Measurements from ENCODE around the gene ATP6V1C2.
"Not testable (repeated sequence)": the region's sequence is repeated elsewhere in the genome, so short reads cannot be mapped to it uniquely, and the experiment has no call there.

Gene ATP6V1C2

DNA sequence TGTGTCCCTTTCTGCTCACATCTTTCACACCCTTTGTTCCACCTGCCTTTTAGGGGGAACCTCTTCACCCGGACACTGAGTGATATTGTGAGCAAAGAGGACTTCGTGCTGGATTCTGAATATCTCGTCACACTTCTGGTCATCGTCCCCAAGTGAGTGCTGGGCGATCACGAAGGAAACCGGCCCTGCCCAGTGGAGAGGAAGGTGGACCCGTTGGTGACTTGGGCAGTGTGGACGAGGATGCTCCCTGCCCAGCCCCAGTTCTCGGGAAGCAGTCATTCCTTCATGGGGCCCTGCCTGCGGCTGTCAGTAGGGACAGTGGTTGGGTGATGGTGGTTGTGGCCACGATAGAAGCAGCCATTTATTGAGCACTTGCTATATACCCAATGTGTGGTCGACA, 50.4 kb downstream of the ATP6V1C2 start:
- DNase-seq, result no peak

DNA sequence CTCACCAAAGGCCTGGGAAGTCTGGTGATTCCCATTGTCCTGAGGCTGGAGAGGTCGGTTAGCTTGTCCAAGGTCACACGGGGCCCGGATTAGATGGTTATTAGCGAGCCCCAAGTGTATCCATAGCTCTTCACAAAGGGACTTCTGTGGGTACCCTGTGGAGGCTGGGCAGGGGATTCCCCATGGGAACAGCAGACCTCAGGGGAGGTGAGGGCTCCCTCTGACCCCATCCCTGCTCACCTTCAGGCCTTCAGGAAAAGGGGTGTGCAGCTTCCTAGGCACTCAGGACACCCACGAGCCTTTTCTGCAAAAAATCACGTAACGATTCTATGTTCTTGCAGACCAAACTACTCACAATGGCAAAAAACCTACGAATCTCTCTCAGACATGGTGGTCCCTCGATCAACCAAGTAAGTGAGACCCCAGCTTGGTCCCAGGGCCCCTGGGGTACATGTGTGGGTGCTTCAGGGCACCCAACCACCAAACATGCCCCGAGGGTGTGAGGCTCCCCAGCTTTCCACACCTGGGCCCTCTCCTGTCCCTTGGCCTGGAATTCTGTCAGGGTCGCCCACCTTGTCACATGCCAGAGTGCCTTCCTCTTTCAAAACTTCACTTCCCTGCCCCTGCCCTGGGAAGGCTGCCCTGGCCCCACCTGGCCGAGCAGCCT, 50.9 kb downstream of the ATP6V1C2 start:
- no peak for DNase-seq

DNA sequence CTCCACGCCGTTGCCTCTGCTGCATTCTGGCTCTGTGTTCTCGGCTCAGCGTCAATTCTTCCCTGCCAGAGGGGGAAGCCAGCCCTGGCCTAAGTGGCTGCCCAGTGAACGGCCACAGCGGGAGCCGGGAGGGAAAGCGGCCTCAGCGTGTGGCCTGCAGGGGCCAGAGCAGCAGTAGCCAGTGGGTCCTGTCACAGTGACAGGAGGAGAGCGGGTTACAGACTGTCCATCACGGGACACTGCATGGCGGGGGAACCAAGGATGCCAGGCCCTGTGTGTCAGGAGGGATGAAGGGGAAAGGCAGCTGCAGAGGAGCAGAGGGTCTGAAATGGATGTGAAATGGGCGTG, 51.4 kb downstream of the ATP6V1C2 start:
- DNase-seq, result no peak

DNA sequence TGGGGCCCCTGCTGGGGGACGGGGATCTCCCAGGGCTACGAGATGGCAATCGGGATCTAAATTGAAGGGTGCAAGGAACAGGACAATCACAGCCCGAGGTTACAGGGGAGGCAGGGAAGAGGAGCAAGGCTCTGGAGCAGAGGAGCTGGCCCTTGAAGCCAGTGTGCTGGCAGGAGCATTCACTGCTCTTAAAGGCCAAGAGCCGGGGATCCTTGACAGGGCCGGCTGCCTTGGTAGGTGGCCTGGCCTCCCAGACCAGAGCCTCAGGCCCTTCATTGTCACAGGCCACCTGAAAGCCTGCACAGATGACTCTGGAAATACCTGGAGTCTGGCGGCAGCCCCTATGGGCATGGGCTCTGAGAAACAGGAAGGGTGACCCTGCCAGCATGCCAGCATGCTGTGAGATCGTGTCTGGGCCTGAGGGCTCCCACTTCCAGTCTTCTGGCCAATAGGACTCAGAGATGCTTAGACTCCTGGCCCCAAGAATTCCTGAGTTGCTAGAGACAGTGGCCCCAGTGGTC, 52.5 kb downstream of the ATP6V1C2 start:
- no peak for DNase-seq

DNA sequence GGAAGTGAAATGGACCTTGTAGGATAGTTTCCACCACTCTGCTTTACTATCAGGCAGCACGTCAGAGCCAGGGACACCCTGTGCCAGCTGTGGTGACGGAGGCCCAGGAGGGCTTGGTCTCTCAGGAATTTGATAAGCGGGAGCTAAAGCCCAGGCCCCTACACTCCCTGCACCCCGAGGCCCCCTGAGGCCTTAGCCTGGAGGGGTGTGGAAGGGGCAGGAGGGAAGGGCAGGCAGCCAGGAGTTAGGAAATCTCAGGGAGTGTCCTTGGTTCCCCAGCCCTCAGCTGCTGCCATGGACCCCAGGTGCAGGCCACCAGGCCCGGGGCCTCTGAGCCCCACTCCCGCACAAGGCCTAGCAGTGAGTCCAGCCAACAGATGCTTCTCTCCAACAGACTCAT, 53.0 kb downstream of the ATP6V1C2 start:
- DNase-seq, result no peak

DNA sequence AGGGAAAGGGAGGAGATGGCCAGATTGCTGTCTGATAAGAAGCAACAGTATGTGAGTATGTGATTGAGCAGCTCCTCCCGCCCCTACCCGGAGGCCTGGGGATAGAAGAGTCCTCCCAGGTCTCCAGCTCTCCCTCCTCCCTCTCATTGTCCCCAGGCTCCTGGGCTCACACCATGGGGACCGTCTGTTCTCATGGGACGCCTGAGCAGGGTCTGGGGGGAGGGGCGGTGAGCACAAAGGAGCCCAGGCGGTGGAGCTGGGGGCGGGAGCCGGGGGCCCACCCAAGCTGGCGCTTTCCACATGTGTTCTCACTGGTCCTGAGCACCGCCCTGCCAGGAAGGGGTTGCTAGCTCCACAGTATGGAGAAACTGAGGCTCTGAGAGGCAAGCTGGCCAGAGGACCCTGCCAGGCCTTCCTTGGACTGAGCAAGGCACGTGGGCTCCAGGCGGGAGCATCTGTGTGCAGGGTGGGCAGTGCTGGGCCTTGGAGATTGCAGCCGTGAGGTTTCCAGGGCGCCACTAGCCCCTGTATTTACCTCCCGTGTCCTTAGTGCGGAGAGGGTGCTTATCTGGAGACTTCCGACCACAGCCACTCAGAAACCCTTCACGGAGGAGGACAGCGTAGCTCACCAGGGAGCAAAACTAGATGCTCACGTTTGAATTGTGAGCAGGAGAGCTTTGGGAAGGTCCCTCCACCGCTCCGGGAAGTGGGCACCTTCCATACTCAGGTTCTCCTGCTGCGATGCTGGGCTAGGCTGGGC, 53.8 kb downstream of the ATP6V1C2 start:
- DNase-seq, result no peak

DNA sequence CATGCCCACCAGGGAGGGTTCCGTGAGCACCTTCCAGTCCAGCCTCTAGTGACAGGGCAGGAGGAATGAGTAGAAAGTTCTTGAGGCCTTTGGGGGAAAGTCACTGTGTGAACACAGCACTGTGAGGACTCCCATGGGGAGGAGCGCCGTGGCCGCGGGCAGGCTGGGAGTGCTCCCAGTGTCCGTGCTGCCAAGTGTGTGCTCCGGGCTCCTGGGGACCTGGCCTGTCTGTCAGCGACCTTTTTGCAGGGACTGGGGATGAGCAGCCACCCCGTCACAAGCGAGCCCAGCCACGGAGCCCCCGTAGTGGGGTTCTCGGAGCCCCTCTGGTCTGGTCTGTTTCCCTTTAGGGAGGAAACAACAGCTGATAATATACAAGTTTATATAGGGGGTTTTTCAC, 54.4 kb downstream of the ATP6V1C2 start:
- DNase-seq, result no peak

DNA sequence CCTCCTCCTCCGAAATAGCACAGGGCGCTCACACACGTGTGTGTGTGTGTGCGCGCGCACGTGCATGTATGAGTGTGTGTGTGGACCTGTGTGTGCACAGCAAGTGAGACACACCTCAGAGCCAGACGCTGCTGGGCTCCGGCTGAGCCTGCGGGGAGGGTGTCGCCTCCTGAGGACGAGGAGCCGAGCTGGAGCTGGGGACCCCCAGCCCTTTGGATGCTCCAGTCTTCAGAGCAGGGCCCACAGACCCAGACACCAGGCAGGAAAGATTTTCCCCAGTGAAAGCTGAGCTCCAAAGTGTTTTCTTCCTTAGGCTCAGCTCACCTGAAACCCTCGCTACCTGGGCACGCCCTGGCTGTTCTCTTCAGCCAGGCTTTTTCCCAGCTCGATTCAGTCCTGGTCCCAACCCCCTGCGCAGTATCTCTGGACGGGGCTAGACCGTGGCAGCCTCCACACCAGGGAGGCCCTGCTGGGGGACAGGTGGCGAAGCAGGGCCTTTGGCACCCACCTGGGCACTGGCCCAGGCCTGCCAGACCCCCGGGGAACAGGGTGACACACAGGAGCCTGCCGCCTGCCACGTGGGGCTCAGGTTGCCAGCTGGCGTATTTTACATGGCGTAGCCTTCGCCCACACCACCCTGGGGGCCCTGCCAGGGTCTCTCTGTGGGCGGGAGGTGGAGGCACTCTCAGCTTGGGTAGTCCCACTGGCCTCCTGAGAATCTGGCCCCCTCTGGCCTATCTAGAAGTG, 55.0 kb downstream of the ATP6V1C2 start:
- no peak for DNase-seq

DNA sequence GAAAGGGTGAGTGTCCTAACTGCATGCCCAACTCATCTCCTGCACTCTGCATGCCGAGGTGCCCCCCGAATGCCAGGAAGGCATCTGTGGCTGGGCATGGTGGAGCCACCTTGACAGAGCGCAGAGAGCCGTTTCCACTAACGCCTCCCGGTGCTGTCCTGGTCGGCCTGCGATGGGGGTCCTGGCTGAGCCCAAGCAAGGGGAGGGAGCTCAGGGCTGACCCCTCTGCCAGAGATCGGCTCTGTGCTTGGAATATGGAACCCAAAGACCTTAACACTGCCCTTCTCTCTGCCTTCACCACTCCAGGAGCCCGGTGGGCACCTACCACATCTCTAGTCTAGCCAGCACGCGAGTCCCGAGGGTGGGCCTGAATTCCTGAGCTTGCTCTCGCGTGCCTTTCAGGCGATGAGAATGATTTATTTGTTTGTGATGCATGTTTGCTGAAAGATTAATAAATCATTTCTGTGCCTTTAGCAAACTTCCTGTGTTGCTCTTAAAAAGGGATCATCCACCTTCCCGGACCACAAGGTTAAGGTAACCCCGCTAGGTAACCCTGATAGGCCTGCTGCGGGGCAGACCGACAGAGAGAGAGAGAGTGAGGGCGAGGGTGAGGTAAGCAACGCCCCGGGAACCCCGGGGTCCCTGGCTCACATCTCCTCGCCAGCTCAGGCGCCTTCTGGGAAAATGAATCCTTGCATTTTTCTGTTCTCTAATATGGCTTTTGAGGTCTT, 55.8 kb downstream of the ATP6V1C2 start:
- DNase-seq, result no peak

DNA sequence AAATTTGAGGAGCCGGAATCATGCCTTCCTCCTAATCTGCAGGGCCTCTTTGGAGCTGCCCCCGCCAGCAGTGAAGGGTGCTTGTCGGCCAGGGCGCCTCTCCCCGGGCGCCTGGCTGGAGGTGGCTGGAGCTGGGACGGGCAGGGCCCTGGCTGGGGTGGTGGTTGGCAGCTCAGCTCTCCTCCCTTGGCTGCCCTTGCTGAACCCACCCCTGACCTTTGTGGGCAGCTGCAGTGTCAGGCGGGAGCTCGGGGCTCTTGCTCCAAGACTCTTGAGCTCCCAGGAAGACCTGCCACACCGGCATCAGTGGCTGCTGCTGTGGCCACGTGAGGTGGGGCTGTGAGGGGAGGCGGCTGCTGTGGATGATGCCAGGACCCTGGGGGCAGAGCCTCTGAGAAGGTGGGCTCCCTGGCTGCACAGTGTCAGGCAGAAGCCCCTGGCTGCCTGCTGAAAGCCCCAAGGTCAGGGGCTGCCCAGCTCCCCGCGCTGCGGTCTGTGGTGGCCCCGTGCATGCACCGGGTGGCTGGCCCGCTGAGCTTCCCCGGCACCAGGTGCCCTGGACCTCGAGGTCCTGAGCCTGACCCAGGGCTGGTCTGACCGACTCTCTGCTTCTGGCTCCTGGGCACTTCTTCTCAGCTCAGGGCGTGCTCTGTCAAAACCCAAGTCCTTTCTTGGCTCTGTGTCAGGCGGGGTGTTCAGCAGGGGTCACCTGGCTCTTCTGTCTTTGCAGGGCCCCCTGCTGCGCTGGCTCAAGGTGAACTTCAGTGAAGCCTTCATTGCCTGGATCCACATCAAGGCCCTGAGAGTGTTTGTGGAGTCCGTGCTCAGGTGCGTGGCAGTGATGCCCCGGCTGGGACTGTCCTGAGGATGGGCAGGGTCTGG, 56.7 kb downstream of the ATP6V1C2 start:
- DNase-seq, result no peak

DNA sequence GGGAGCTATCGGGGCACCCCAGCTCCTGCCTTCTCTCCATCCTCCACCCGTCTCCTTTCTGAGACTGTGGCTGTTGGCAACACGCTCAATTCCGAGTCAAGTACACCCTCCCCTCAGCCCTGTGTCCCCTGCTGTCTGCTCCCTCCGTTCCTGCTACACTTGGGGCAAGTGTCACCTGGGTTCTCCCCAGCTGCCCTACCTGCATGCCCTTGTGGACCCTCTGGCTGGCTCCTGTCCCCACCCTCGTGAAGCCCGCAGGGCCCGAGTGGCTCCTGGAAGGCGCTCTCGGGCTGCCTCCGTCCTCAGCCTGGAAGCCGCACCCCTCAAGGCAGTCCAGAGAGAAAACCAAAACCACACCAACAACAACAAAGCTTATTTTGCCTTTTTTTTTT, 57.3 kb downstream of the ATP6V1C2 start:
- DNase-seq, result no peak

DNA sequence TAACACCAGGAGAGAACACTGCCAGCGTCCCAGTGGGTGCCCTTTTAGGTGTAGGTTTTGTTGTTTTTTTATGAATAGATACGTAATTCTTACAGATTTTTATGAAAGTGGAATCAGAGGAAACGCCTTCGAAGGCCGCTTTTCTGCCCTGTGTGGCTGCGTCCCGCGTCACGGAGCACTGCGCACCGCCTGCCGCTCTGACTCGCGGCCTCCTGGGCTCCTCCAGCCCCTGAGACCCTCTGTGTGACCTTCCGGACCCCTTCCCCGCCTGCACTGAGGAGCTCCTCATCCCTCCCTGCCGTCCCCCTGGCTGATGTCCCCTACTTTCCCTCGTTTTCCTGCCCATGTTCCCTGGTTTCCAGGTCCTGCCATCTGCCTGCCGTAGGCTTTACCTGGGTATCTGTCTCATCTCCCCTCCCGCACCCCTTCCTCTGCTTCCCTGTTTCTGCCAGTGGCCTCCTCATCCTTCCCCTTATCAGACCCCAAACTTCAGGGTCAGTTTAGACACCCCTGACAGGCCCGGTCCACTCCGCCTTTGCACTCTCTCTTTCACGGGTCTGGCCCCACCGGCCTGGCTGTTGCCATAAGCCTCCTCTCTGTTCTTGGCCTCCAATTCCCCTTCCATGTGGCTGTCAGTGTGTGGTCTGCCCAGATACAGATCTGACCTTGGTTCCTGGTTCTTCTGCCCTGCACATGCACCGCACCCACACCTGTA, 58.5 kb downstream of the ATP6V1C2 start:
- DNase-seq, result no peak

DNA sequence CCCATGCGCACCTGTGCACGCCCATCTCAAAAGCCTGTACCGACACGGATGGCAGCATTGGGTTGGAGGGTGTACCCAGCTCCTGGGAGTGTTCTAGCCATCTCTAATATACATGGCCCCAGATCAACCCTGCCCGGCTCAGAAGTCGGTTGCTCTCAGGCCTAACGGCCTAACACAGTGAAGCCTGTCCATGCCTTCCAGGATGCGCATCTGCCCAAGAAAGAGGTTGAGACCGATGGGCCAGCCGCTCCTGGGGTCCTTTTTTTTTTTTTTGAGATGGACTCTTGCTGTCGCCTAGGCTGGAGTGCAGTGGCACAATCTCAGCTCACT, 59.0 kb downstream of the ATP6V1C2 start:
- no peak for DNase-seq

DNA sequence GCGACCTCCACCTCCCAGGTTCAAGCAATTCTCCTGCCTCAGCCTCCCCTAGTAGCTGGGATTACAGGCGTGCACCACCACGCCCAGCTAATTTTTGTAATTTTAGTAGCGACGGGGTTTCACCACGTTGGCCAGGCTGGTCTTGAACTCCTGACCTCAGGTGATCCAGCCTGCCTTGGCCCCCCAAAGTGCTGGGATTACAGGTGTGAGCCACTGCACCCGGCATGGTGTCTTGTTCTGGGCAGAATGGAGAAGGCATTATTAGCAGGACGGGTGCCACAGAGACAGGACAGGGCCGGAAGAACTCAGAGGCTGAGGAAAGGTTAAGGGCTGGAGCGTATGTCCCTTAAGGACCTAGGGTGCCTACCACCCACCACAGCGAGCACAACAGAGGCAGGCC, 59.4 kb downstream of the ATP6V1C2 start:
- not testable (repeated sequence) for DNase-seq

DNA sequence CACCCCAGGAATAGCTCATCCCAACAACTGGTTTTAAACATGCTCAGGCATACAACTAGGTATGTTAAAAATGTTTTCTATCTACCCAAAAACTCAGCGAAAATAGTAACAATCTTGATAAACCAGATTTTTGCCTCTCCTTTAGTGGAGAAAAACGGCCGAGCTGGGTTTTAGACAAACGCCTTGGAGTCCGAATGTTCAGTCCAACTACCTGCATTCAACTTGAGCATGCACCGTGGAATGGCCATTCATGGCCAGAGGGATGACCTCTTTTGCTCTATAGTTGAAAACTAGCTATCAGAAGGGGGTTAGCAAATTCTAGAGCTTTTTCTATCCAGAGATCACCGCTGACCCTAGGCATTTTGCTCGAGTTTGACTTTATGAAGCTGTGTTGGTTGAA, 60.3 kb downstream of the ATP6V1C2 start:
- no peak for DNase-seq

DNA sequence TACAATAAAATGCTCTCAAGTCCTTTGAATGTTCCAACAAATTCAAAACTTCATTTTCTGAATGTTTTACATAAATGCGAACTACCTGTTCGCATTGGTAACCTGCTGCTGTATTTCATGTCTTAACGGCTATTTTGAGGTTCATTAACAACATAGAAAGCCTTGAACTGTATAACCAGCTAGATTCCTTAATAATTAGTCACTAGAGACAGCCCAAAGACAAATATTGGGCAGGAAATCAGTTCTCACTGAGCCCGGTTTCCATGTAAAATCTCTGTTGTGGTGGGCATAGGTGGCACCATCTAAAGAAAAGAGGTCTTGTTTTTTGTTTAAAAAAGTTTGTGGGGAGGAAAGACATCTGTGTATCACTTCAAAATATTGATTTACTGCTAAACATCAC, 62.0 kb downstream of the ATP6V1C2 start:
- no peak for DNase-seq

DNA sequence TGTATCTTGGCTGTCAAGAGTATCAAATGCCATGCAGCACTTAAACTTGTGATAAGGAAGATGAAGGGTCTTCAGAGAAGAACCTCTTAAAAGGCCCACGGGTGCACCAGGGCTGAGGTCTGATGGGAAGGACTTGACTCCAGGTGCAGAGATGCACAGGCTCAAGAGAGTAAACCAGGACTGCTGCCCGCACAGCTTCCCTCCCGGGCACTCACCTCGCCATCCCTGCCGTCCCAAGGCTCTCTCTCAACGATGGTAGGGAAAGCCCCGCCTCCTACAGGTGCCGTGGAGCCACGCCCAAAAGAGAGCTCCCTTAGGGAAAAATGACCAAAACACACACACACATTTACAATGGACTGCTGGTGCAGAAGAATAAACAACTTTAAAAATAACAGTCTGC, 63.3 kb downstream of the ATP6V1C2 start:
- DNase-seq, result no peak

DNA sequence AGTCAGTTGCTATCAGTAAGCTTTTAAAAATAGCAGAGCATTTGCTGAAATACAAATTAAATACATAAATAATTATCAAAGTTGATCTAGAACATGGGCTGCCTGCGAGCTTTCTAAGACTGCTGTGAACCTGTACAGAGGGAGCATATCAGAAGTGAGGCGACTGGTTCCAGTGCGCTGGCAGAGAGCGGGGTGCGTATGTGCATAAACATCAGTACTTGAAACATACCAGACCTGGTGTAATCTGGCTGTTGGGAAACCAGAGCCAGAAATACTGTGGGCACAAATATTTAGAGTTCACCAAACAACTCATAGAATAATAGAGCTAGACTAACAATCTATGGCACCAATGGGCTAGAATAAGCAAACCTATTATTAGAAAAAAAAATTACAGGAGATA, 63.8 kb downstream of the ATP6V1C2 start:
- no peak for DNase-seq

DNA sequence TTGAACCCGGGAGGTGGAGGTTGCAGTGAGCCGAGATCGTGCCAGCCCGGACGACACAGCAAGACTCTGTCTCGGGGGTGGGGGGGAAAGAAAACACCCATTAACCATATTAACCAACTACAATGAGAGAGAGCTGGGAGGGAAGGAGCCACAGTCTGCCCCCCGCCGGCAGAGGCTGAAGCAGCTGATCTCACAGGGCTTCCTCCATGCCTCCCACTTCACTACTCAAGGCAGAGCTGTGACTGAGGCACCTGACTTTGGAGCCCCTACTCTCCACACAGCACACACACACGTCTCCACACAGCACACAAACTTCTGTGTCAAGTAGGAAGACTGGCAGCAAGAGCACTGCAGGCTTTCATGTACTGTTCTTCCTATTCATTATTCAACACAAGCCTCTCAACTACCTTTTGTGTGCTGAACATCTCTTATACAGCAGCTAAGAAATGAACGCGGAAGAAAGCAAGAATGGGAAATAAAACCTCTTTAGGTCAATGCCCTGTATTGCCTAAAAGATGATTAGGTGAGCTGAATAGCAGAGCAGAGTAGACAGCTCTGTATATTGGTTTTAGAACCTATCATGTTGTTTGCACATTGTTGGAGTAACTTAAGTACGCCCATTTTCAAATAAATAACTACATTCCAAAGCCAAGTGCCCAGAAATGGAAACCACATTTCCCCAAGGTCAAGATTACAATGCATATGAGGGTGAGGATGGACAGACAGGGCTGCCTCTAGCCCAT, 65.0 kb downstream of the ATP6V1C2 start:
- no peak for DNase-seq

DNA sequence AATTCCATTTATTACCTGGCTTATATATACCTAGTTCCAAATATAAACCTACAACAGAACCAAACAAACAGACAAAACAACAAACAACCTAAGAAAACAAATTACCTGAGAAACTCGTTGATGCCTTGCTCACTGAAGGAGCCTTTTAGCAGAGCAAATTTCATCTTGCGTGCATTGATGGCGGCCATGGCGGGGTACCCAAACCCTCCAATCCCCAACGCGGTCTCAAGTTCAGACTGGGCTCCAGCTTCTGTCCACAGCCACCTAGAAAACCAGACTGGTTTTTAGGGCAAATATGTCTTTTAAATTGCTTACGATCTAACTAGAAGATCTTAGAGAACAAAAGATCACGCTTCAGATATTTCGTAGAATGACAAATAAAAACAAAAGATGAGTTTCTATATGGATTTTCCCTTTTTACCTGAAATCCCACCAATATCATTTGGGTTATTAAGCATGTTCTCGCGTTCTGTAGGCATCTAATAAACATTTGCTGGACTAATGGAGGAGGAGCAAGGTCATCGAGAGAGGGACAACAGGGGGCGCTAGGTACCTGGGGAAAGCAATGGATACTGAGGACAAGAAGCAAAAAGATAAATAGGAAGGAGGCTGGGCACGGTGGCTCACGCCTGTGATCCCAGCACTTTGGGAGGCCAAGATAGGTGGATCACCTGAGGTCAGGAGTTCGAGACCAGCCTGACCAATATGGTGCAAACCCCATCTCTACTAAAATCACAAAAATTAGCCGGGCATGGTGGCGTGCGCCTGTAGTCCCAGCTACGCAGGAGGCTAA, 65.9 kb downstream of the ATP6V1C2 start:
- no peak for DNase-seq

Data from SIG-M5 (cell line).